ENCODE data around the gene LILRB1. TPM values are rescaled to one million over a fixed set of nuclear protein-coding genes. Genes with fewer than 3 reads are reported as not detected.

LILRB1 gene
- total and polyA plus RNA-seq, 9 of the 15 experiments (the other 6 are each of a cell fraction or from before 2014, with no cell fraction given): not detected

GRCh38 chr19:54674021-54674617 is 43.8 kb downstream of the LILRB1 start (continued):
- no peak for TF ChIP-seq GABPA (tag; conservative IDR thresholded peaks at IDR 0.05; ENCODE audit: low read depth)
- no peak for TF ChIP-seq HMG20A (CRISPR knock-in tag; conservative IDR thresholded peaks at IDR 0.05)
- TF ChIP-seq ZNF146 (CRISPR knock-in tag; IDR thresholded peaks at IDR 0.05; ENCODE audit: unreplicated experiment): no peak
- no peak for TF ChIP-seq FOXJ3 (CRISPR knock-in tag; IDR thresholded peaks at IDR 0.05)
- no peak for TF ChIP-seq ZNF263 (CRISPR knock-in tag; IDR thresholded peaks at IDR 0.05; ENCODE audit: borderline replicate concordance)
- 0 out of 2 replicates have a peak, but pooled peaks have one; percentile 21 for TF ChIP-seq GATAD2B (IDR thresholded peaks at IDR 0.05; ENCODE audit: borderline replicate concordance)
- peak; percentile 37; the same call in 1 of the 2 replicates for TF ChIP-seq REST (IDR thresholded peaks at IDR 0.05; ENCODE audit: borderline replicate concordance)
- TF ChIP-seq REST (CRISPR knock-in tag; IDR thresholded peaks at IDR 0.05; ENCODE audit: low read depth): no peak
- TF ChIP-seq ZNF212 (CRISPR knock-in tag; IDR thresholded peaks at IDR 0.05): no peak
- TF ChIP-seq POLR2B (IDR thresholded peaks at IDR 0.05; ENCODE audit: low read depth, partially characterized antibody): no peak
- TF ChIP-seq KLF16 (IDR thresholded peaks at IDR 0.05): 0 out of 2 replicates have a peak, but pooled peaks have one; percentile 27
- no peak for TF ChIP-seq ARID4B (CRISPR knock-in tag; IDR thresholded peaks at IDR 0.05)
- no peak for TF ChIP-seq ZKSCAN1 (IDR thresholded peaks at IDR 0.05; ENCODE audit: low read depth, low read length)
- no peak for TF ChIP-seq DIDO1 (tag; IDR thresholded peaks at IDR 0.05; ENCODE audit: low read depth)
- TF ChIP-seq HMBOX1 (IDR thresholded peaks at IDR 0.05): no peak
- no peak for TF ChIP-seq TAF7 (tag; IDR thresholded peaks at IDR 0.05)
